H9 (cell line): ENCODE data around the gene SLC25A22. TPM values are rescaled to one million over a fixed set of nuclear protein-coding genes. Genes with fewer than 3 reads are reported as not detected.

Source experiments
- DNase-seq: peaks from one replicate; pipeline ENCODE4 v3.0.0-alpha.2; 2017
- H2AFZ ChIP-seq: one replicate; pipeline ENCODE4 v1.6.1; 2013; ENCODE audit warnings: mild to moderate bottlenecking, low read length, control low read depth, moderate library complexity
- H2AK5ac ChIP-seq: 2 replicates; pipeline ENCODE4 v1.6.1; 2013; ENCODE audit warnings: low read length, control low read depth, mixed read lengths; ENCODE audit not compliant: insufficient read length
- H2BK120ac ChIP-seq: one replicate; pipeline ENCODE4 v1.6.1; 2013; ENCODE audit warnings: low read depth, mild to moderate bottlenecking, low read length, control low read depth, inconsistent platforms; ENCODE audit not compliant: poor library complexity, severe bottlenecking
- H2BK12ac ChIP-seq: 2 replicates; pipeline ENCODE4 v1.6.1; 2013; ENCODE audit warnings: low read length, control low read depth, mixed read lengths, low read depth; ENCODE audit not compliant: insufficient read length
- H2BK15ac ChIP-seq: 2 replicates; pipeline ENCODE4 v1.6.1; 2013; ENCODE audit warnings: low read depth, low read length, control low read depth
- H2BK20ac ChIP-seq: one replicate; pipeline ENCODE4 v1.6.1; 2013; ENCODE audit warnings: low read depth, mild to moderate bottlenecking, low read length, control low read depth, inconsistent platforms; ENCODE audit not compliant: poor library complexity, severe bottlenecking
- H2BK5ac ChIP-seq: 2 replicates; pipeline ENCODE4 v1.6.1; 2013; ENCODE audit warnings: low read length, control low read depth, mixed read lengths; ENCODE audit not compliant: insufficient read length
- H3K14ac ChIP-seq: 2 replicates; pipeline ENCODE4 v1.6.1; 2013; ENCODE audit warnings: low read length, control low read depth; ENCODE audit not compliant: insufficient read depth
- H3K18ac ChIP-seq: 2 replicates; pipeline ENCODE4 v1.6.1; 2013; ENCODE audit warnings: low read depth, mild to moderate bottlenecking, mixed read lengths, low read length, control low read depth; ENCODE audit not compliant: insufficient read length
- H3K23ac ChIP-seq: 2 replicates; pipeline ENCODE4 v1.6.1; 2013; ENCODE audit warnings: low read length, control low read depth, mixed read lengths, low read depth; ENCODE audit not compliant: insufficient read length
- H3K23me2 ChIP-seq: 2 replicates; pipeline ENCODE4 v1.6.1; 2013; ENCODE audit warnings: low read depth, mild to moderate bottlenecking, mixed read lengths, low read length, control low read depth; ENCODE audit not compliant: insufficient read length, poor library complexity, severe bottlenecking
- H3K27ac ChIP-seq: 2 replicates; pipeline ENCODE4 v1.5.1; 2013; ENCODE audit warnings: low read length, control low read depth, mixed read lengths, low read depth; ENCODE audit not compliant: insufficient read length
- H3K27me3 ChIP-seq: 2 replicates; pipeline ENCODE4 v1.6.1; 2013; ENCODE audit warnings: low read length, control low read depth, inconsistent platforms; ENCODE audit not compliant: insufficient read depth
- H3K4ac ChIP-seq: 2 replicates; pipeline ENCODE4 v1.6.1; 2013; ENCODE audit warnings: low read depth, mild to moderate bottlenecking, control low read depth, inconsistent platforms, low read length, moderate library complexity
- H3K4me1 ChIP-seq: 2 replicates; pipeline ENCODE4 v1.6.1; 2013; ENCODE audit warnings: low read length, control low read depth, inconsistent platforms; ENCODE audit not compliant: insufficient read depth
- H3K4me2 ChIP-seq: 2 replicates; pipeline ENCODE4 v1.6.1; 2013; ENCODE audit warnings: low read length, control low read depth, mixed read lengths; ENCODE audit not compliant: insufficient read length, insufficient read depth
- H3K56ac ChIP-seq: 2 replicates; pipeline ENCODE4 v1.6.1; 2013; ENCODE audit warnings: low read depth, mild to moderate bottlenecking, mixed read lengths, low read length, control low read depth; ENCODE audit not compliant: insufficient read length
- H3K79me1 ChIP-seq: 2 replicates; pipeline ENCODE4 v1.6.1; 2013; ENCODE audit warnings: low read depth, mild to moderate bottlenecking, moderate library complexity, low read length, control low read depth, inconsistent platforms; ENCODE audit not compliant: insufficient read depth, poor library complexity, severe bottlenecking
- H3K79me2 ChIP-seq: 2 replicates; pipeline ENCODE4 v1.6.1; 2013; ENCODE audit warnings: low read length, control low read depth, inconsistent platforms; ENCODE audit not compliant: insufficient read depth
- H3K9ac ChIP-seq: 2 replicates; pipeline ENCODE4 v1.6.1; 2013; ENCODE audit warnings: low read length, control low read depth, mixed read lengths; ENCODE audit not compliant: insufficient read length; ENCODE audit errors: extremely low read depth
- H3K9me3 ChIP-seq: one replicate; pipeline ENCODE4 v1.6.1; 2013; ENCODE audit warnings: low read depth, low read length, inconsistent platforms; ENCODE audit not compliant: control insufficient read depth
- H3T11ph ChIP-seq: one replicate; pipeline ENCODE4 v1.6.1; 2013; ENCODE audit warnings: mild to moderate bottlenecking, low read length, control low read depth, inconsistent platforms
- H4K20me1 ChIP-seq: one replicate; pipeline ENCODE4 v1.6.1; 2013; ENCODE audit not compliant: control insufficient read depth, insufficient read length, insufficient read depth
- H4K5ac ChIP-seq: 2 replicates; pipeline ENCODE4 v1.6.1; 2013; ENCODE audit warnings: low read depth, mild to moderate bottlenecking, mixed read lengths, low read length, control low read depth; ENCODE audit not compliant: insufficient read length
- H4K8ac ChIP-seq: replicated peaks from 2 replicates; pipeline ENCODE4 v1.6.1; 2013; ENCODE audit warnings: low read length, control low read depth, mixed read lengths, low read depth; ENCODE audit not compliant: insufficient read length
- H4K91ac ChIP-seq: 2 replicates; pipeline ENCODE4 v1.6.1; 2013; ENCODE audit warnings: low read depth, mild to moderate bottlenecking, moderate library complexity, mixed read lengths, low read length, control low read depth; ENCODE audit not compliant: insufficient read length
- H3K27ac Mint-ChIP-seq, 3 experiments: 2 replicates in 2 of 3; 3 replicates in 1 of 3; pipeline ENCODE4 v1.8.0; 2020 to 2021; ENCODE audit warnings: mixed read lengths in 3 of 3, mild to moderate bottlenecking in 1 of 3, moderate library complexity in 1 of 3
- H3K27me3 Mint-ChIP-seq: 2 replicates; pipeline ENCODE4 v1.8.0; 2021; ENCODE audit warnings: low read depth, mild to moderate bottlenecking, moderate library complexity, mixed read lengths
- H3K36me3 Mint-ChIP-seq, 3 experiments: 2 replicates in 2 of 3; 3 replicates in 1 of 3; pipeline ENCODE4 v1.8.0; 2020 to 2021; ENCODE audit warnings: low read depth in 3 of 3, mixed read lengths in 3 of 3; ENCODE audit not compliant: insufficient read depth in 1 of 3
- H3K4me1 Mint-ChIP-seq, 2 experiments: 2 replicates each; pipeline ENCODE4 v1.8.0; 2020; ENCODE audit warnings: mixed read lengths in 2 of 2
- H3K4me3 Mint-ChIP-seq, 2 experiments: 2 replicates in 1 of 2; 3 replicates in 1 of 2; pipeline ENCODE4 v1.8.0; 2020 to 2021; ENCODE audit warnings: mild to moderate bottlenecking in 2 of 2, mixed read lengths in 2 of 2, moderate library complexity in 1 of 2
- H3K9me3 Mint-ChIP-seq, 2 experiments: 2 replicates in 1 of 2; 3 replicates in 1 of 2; pipeline ENCODE4 v1.8.0; 2020; ENCODE audit warnings: mild to moderate bottlenecking in 2 of 2, mixed read lengths in 2 of 2, moderate library complexity in 1 of 2
- WGBS: extraction: QIAGEN DNeasy Blood & Tissue Kit; methylation state at CpG from one replicate; pipeline ENCODE4 v1.1.7; 2013; ENCODE audit warnings: missing lambda C conversion rate, low lambda C conversion rate, mixed read lengths; ENCODE audit not compliant: insufficient read length; ENCODE audit errors: extremely low coverage; 5-methylcytosine and 5-hydroxymethylcytosine counted together
- total RNA-seq: library from RNA; stranded (reverse); gene quantifications from 2 replicates; pipeline ENCODE4 v1.2.1, GENCODE V29; 2021
- TF ChIP-seq, protein P1 (sequence below): fragments of 200-600 bp; sonication (generic); conservative IDR thresholded peaks from 3 replicates; pipeline ENCODE4 v1.8.0; 2021; ENCODE audit warnings: antibody characterized with exemption, mild to moderate bottlenecking

SLC25A22 gene
- total RNA-seq, 1 experiment from 2014 or later, result 51.9 TPM

DNA sequence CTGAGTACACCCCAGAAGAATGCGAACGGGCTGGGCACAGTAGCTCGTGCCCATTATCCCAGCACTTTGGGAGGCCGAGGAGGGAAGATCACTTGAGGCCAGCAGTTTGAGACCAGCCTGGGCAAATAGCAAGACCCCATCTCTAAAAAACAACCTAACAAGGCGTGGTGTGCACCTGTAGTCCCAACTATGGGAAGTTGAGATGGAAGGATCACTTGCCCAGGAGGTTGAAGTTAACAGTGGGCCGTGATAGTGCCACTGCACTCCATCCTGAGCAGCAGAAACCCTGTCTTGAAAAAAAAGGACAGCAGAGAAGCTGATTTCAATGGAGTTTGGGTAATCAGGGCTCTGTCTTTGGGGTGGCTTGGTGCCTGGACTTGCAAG, 15.0 kb upstream of the SLC25A22 start:
- no peak overlapping the region for H3T11ph ChIP-seq
- peaks cover 10% of the 10 kb centered on the region; the same call in 1 of the 2 replicates for H3K79me2 ChIP-seq
- H3K9ac ChIP-seq, result no peak overlapping the region
- peaks cover 29 to 40% (median 30%) of the 10 kb centered on the region in 3 experiments for H3K36me3 Mint-ChIP-seq
- H3K23me2 ChIP-seq, result peaks cover 12% of the 10 kb centered on the region
- TF ChIP-seq, protein P1, sequence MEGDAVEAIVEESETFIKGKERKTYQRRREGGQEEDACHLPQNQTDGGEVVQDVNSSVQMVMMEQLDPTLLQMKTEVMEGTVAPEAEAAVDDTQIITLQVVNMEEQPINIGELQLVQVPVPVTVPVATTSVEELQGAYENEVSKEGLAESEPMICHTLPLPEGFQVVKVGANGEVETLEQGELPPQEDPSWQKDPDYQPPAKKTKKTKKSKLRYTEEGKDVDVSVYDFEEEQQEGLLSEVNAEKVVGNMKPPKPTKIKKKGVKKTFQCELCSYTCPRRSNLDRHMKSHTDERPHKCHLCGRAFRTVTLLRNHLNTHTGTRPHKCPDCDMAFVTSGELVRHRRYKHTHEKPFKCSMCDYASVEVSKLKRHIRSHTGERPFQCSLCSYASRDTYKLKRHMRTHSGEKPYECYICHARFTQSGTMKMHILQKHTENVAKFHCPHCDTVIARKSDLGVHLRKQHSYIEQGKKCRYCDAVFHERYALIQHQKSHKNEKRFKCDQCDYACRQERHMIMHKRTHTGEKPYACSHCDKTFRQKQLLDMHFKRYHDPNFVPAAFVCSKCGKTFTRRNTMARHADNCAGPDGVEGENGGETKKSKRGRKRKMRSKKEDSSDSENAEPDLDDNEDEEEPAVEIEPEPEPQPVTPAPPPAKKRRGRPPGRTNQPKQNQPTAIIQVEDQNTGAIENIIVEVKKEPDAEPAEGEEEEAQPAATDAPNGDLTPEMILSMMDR, result no peak
- peaks cover 9% of the 10 kb centered on the region for H3K79me1 ChIP-seq
- H2BK12ac ChIP-seq, result no peak overlapping the region
- H3K9me3 Mint-ChIP-seq, result no peaks in the 10 kb centered on the region
- H2BK20ac ChIP-seq, result no peak overlapping the region
- no peak for DNase-seq
- H3K27me3 ChIP-seq, result no peaks in the 10 kb centered on the region
- H3K18ac ChIP-seq, result no peak overlapping the region
- no peak overlapping the region for H3K23ac ChIP-seq
- no peaks in the 10 kb centered on the region; the same call in 1 of the 2 replicates for H3K27me3 Mint-ChIP-seq
- H3K56ac ChIP-seq, result no peak overlapping the region
- no peaks in the 10 kb centered on the region for H4K20me1 ChIP-seq
- H2BK5ac ChIP-seq, result no peak overlapping the region
- H4K8ac ChIP-seq, result no peak overlapping the region
- no peak overlapping the region for H3K14ac ChIP-seq
- H2AFZ ChIP-seq, result no peak overlapping the region
- no CpG with 5 or more reads among the region's 6 CpGs for WGBS
- H3K4me1 Mint-ChIP-seq, result peaks cover 12 to 34% of the 10 kb centered on the region in 2 experiments
- H2AK5ac ChIP-seq, result no peak overlapping the region
- H4K91ac ChIP-seq, result no peak overlapping the region
- H3K4me2 ChIP-seq, result no peak overlapping the region
- no peak overlapping the region for H3K27ac ChIP-seq
- H4K5ac ChIP-seq, result no peak overlapping the region
- no peak overlapping the region for H3K4me3 Mint-ChIP-seq
- no peaks in the 10 kb centered on the region for H3K4me1 ChIP-seq
- H2BK120ac ChIP-seq, result no peak overlapping the region
- no peak overlapping the region for H2BK15ac ChIP-seq
- H3K27ac Mint-ChIP-seq, result peak overlapping the region in 1 of 3 experiments; percentile 84; a peak in 1 of 7 replicates
- H3K9me3 ChIP-seq, result no peaks in the 10 kb centered on the region
- H3K4ac ChIP-seq, result no peak overlapping the region
